ENCODE results near the gene CACNA2D1.
"Not testable (repeated sequence)": the region's sequence is repeated elsewhere in the genome, so short reads cannot be mapped to it uniquely, and the experiment has no call there.

The CACNA2D1 gene

DNA sequence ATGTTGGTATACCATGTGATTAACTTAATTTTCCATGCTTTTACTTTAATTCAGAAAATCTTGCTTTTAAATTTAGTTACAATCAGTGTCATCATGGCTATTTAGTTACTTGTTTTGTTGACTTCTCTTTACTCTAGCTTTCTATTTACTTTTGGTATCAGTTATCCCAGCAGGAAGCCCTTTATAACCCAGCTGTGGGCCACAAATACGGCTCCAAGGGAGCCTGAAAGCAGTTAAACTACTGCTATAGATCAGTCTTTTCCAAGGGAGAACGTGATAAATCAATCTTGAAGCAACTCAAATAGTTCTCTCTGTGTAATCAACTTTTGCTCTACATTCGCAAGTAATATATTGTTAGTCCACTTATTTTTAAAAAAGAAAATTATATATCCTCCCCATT is 287.4 kb downstream of the CACNA2D1 start:
- DNase-seq (ENCODE audit: low read depth), result no peak
- no peak overlapping the region for H3K4me3 ChIP-seq (ENCODE audit: low read depth, low read length)

GRCh38 chr7:82154728-82155127 is 288.8 kb downstream of the CACNA2D1 start:
- H3K4me3 ChIP-seq (ENCODE audit: low read depth, low read length), result no peak overlapping the region
- no peak for DNase-seq (ENCODE audit: low read depth)

DNA sequence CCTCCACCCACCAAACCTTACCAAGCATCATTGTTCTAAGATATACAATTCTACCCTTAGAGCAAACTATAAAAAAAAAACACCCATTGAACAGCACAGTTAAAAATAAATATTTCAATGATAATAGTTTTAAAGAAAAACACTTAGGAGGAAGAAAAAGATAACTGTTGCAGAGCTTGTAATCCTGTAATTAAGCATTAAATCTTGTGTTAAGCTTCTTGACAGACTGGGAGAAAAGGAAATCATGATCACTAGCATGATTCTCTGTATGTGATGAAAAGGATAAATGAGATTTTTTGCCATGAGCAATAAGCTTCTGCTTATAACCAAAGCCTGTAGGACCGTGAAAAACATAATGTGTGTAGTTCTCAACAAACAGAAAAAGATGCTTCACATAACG is 289.8 kb downstream of the CACNA2D1 start:
- no peak overlapping the region for H3K4me3 ChIP-seq (ENCODE audit: low read depth, low read length)
- no peak for DNase-seq (ENCODE audit: low read depth)

DNA sequence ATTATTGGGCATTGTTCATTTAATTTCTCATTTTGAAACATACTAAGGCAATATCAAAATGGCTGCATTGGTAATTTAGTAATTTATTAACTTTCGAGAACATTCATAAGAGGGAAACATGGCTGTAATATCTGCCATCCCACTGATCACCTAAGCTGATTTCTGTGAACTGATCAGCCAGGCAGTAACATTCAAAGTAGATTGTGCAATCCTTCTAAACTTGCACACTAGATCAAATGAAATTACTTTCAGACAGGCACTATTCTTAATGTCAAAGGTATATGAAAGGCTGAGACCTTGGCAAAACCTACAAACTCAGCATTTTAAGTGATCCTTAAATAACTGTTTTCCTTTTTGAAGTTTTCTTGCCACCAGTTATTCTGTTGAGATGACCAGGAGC is 290.7 kb downstream of the CACNA2D1 start:
- H3K4me3 ChIP-seq (ENCODE audit: low read depth, low read length), result no peak overlapping the region
- no peak for DNase-seq (ENCODE audit: low read depth)

GRCh38 chr7:82146491-82146890 is 297.1 kb downstream of the CACNA2D1 start:
- H3K4me3 ChIP-seq (ENCODE audit: low read depth, low read length), result no peak overlapping the region
- DNase-seq (ENCODE audit: low read depth), result no peak

DNA sequence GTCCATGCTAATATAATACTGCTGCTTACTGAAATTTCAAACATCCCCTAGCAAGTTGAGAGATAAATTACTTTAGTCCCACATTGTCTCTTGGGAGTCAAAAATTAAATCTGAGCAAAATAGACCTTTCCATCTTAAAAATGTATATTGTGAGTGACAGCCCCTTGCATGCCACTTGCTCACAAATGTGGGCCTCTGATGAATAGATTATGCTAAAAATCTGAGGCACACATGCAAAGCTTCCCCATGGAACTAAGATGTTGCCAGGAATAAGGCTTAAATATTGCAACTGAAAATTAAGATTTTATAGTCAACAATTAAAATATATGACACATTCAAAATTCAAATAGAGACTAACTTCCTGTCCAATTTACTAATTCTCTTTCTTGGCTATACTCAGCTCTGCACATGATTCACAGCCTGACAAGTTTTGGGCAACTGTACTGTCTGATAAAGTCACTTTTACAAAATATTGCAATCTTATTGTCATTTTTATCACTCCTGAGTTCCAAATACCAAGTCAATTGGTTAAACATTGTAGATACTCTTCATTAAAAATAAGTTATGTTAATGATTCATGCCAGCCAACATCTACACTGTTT is 301.2 kb downstream of the CACNA2D1 start:
- DNase-seq (ENCODE audit: low read depth), result no peak

DNA sequence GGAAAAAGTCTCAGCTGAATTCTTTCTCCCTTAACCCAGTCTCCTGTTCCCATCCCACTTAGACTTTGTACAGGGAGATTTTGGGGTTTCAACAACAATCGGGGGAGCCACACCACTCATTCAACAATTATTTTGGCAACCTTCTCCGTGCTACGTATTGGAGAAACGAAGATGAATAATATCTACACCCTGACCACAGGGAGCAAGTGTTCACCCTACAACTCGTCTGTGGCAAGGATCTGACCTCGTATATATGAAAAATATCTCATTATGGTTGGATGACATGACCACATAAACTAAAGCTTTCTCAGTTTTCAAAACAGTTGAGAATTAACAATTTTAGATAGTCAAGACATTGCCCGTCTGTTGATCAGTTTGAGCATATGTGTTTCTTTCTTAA is 302.1 kb downstream of the CACNA2D1 start:
- DNase-seq (ENCODE audit: low read depth), result no peak
- no peak overlapping the region for H3K4me3 ChIP-seq (ENCODE audit: low read depth, low read length)

More for the DNA sequence above, 301.2 kb downstream of the CACNA2D1 start:
- no peak overlapping the region for H3K4me3 ChIP-seq (ENCODE audit: low read depth, low read length)

DNA sequence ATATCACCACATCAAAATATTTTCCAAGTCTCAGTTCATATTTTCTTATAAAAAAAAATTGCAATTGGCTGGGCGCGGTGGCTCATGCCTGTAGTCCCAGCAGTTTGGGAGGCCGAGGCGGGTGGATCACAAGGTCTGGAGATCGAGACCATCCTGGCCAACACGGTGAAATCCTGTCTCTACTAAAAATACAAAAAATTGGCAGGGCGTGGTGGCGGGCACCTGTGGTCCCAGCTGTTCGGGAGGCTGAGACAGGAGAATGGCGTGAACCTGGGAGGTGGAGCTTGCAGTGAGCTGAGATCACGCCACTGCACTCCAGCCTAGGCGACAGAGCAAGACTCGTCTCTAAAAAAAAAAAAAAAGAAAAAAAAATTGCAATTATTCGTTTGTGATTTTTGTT is 303.0 kb downstream of the CACNA2D1 start:
- not testable (repeated sequence) for H3K4me3 ChIP-seq (ENCODE audit: low read depth, low read length); DNase-seq (ENCODE audit: low read depth)

DNA sequence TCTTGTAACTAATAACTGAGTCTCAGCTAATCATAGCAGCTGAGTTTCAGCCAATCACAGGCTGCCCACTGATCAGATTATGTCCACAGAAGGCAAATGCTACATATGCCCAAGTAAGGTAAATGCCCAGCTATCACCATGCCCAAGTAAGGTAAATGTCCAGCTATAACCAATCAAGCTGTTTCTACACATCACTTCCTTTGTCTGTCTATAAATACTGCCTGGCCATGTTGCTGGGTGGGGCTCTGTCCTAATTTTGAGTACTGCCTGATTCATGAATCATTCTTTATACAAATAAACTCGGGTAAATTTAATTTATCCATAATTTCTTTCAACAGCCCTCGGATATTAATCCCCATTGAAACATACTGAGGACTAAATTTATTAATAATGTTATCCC is 312.4 kb downstream of the CACNA2D1 start:
- H3K4me3 ChIP-seq (ENCODE audit: low read depth, low read length), result no peak overlapping the region
- no peak for DNase-seq (ENCODE audit: low read depth)

DNA sequence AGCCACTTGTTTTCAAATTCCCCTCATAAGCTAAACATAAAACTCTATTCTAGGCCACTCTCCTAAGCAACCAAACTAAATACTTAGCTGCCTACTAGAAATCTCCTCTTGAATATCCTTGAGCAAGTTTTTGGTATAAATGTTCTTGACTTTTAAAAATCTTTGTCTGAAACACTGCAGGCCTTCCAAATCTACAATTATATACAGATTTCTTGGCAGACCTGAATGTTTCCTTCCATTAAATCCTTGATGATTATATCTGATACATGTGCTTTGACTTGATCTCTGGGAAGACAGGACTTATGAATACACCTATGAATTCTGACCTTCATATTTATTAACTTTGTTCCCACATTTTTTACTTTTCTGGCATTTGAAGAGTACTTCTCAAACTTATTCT is 314.5 kb downstream of the CACNA2D1 start:
- no peak for DNase-seq (ENCODE audit: low read depth)
- H3K4me3 ChIP-seq (ENCODE audit: low read depth, low read length), result no peak overlapping the region

GRCh38 chr7:82128546-82128945 is 315.0 kb downstream of the CACNA2D1 start:
- H3K4me3 ChIP-seq (ENCODE audit: low read depth, low read length), result no peak overlapping the region
- no peak for DNase-seq (ENCODE audit: low read depth)

DNA sequence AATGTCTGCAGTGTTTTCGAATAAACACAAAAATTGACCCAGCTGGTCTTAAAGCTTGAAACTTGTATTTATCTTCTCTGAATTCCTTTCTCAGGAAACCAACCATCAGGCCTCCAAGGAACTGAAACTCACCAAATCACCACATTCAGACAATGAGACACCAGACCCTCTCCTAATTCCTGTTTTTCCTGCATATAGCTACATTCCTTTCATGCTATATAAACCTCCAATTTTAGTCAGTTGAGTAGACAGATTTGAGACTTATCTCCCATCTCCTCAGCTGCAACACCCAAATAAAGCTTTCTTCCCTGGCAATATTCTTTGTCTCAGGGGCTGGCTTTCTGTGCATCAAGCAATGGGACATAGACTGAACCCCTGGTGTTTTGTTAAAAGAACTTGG is 317.0 kb downstream of the CACNA2D1 start:
- no peak overlapping the region for H3K4me3 ChIP-seq (ENCODE audit: low read depth, low read length)
- no peak for DNase-seq (ENCODE audit: low read depth)

- no peak for DNase-seq (ENCODE audit: low read depth)
- no peak overlapping the region for H3K4me3 ChIP-seq (ENCODE audit: low read depth, low read length)
Observed at GRCh38 chr7:82124445-82124844, 319.1 kb downstream of the CACNA2D1 start.

- DNase-seq (ENCODE audit: low read depth), result no peak
- H3K4me3 ChIP-seq (ENCODE audit: low read depth, low read length), result no peak overlapping the region
Observed at GRCh38 chr7:82122275-82122674, 321.3 kb downstream of the CACNA2D1 start.

DNA sequence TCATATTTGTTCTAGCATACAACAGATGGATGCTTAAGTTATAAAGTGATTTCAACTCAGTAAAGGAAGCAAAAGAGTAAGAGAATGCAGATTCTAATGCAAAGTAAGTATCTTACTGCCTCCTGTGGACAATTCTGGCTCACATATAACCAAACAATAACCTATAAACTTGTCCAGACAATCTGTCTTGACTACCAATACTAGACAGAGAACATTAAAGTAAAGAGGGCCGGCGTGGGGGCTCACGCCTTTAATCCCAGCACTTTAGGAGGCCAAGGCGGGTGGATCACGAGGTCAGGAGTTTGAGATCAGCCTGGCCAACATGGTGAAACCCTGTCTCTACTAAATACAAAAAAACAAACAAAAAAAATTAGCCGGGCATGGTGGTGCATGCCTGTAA is 329.3 kb downstream of the CACNA2D1 start:
- DNase-seq (ENCODE audit: low read depth), result no peak
- no peak overlapping the region for H3K4me3 ChIP-seq (ENCODE audit: low read depth, low read length)

GRCh38 chr7:82110146-82110840 is 333.3 kb downstream of the CACNA2D1 start:
- DNase-seq (ENCODE audit: low read depth), result no peak
- H3K4me3 ChIP-seq (ENCODE audit: low read depth, low read length), result no peak overlapping the region

GRCh38 chr7:82109288-82109687 is 334.3 kb downstream of the CACNA2D1 start:
- DNase-seq (ENCODE audit: low read depth), result peak; percentile 15
- no peak overlapping the region for H3K4me3 ChIP-seq (ENCODE audit: low read depth, low read length)

GRCh38 chr7:82106201-82106600 is 337.4 kb downstream of the CACNA2D1 start:
- no peak for DNase-seq (ENCODE audit: low read depth)

DNA sequence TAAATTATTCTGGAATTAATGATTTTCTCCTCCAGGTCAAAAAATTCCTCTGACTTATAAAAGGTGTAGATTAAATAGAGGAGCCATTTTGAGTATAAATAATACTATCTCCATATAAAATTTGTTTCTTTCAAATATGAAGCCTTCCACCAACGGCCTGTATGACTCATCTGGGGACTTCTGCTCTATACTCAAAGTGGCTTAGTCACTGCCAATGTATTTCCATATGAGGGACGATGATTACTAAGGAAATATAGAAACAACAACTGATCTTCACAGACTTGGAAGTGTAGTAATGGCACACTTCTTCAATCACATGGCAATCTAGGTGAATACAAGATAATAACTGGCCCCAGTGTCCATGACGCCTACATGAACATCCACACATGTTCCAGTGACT is 338.1 kb downstream of the CACNA2D1 start:
- peak; percentile 59 for DNase-seq (ENCODE audit: low read depth)
- H3K4me3 ChIP-seq (ENCODE audit: low read depth, low read length), result no peak overlapping the region

More at GRCh38 chr7:82106201-82106600, 337.4 kb downstream of the CACNA2D1 start:
- H3K4me3 ChIP-seq (ENCODE audit: low read depth, low read length), result no peak overlapping the region

GRCh38 chr7:82098414-82098813 is 345.2 kb downstream of the CACNA2D1 start:
- DNase-seq (ENCODE audit: low read depth), result peak; percentile 60

DNA sequence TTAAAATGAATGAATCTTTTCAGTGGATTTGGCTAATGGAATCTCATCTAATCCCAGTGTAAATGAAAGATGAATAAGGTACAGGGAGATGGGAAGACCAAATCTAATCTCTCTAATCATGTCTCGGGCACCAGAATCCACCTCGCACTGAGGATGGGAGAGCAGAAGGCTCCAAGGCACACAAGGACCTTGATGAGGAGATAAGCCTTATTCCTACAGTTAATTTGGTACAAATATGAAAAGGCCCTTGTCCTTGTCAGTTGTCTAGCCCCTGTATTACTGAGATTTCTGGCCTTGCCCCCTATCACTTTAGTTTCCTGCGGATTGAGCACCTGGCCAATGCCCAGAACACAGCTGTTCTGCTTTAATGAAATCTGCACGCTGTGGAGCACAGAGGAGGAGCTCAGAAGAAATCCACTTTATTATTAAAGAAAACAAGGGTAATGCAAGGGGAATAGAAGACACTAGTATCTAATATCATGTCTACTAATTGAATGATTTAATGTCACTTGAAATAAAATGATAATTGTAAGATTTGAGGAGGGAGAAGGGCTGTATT is 352.4 kb downstream of the CACNA2D1 start:
- H3K4me3 ChIP-seq (ENCODE audit: low read depth, low read length), result no peak overlapping the region
- DNase-seq (ENCODE audit: low read depth), result no peak

More at GRCh38 chr7:82098414-82098813, 345.2 kb downstream of the CACNA2D1 start:
- H3K4me3 ChIP-seq (ENCODE audit: low read depth, low read length), result no peak overlapping the region
